Bronchial epithelial cell (primary cell): ENCODE results near the gene PTPRB. TPM values are rescaled to one million over a fixed set of nuclear protein-coding genes. Genes with fewer than 3 reads are reported as not detected.

Source experiments
- DNase-seq: peaks from one replicate; pipeline ENCODE4 v3.0.0-alpha.2; 2010; ENCODE audit warnings: low read depth
- FAIRE-seq: peaks from 2 replicates; lab custom pipeline; 2011; peaks lifted over from hg19 to GRCh38; lab: Jason Lieb, UNC
- H3K27me3 ChIP-seq: 2 replicates; pipeline ENCODE4 v1.5.1; 2011; ENCODE audit warnings: low read length; ENCODE audit not compliant: control insufficient read depth, insufficient read depth
- H3K36me3 ChIP-seq: 2 replicates; pipeline ENCODE4 v1.5.1; 2011; ENCODE audit warnings: low read length; ENCODE audit not compliant: control insufficient read depth, insufficient read depth
- H3K4me3 ChIP-seq: 2 replicates; pipeline ENCODE4 v1.5.1; 2011; ENCODE audit warnings: mild to moderate bottlenecking, low read depth, low read length, control low read depth
- total RNA-seq: library from RNA; depleted of rRNA; stranded (reverse); fragments of >200 nt; gene quantifications from 2 replicates; pipeline ENCODE4 v1.2.1, GENCODE V29; 2014
- TF ChIP-seq, protein P1 (sequence below): IDR thresholded peaks from 2 replicates; pipeline ENCODE4 v1.5.1; 2011; ENCODE audit warnings: mild to moderate bottlenecking, moderate library complexity, low read length, control low read depth, inconsistent platforms; ENCODE audit not compliant: insufficient read depth, severe bottlenecking

The PTPRB gene
- total RNA-seq, 1 donor from 2014 or later = 0.53 TPM

DNA sequence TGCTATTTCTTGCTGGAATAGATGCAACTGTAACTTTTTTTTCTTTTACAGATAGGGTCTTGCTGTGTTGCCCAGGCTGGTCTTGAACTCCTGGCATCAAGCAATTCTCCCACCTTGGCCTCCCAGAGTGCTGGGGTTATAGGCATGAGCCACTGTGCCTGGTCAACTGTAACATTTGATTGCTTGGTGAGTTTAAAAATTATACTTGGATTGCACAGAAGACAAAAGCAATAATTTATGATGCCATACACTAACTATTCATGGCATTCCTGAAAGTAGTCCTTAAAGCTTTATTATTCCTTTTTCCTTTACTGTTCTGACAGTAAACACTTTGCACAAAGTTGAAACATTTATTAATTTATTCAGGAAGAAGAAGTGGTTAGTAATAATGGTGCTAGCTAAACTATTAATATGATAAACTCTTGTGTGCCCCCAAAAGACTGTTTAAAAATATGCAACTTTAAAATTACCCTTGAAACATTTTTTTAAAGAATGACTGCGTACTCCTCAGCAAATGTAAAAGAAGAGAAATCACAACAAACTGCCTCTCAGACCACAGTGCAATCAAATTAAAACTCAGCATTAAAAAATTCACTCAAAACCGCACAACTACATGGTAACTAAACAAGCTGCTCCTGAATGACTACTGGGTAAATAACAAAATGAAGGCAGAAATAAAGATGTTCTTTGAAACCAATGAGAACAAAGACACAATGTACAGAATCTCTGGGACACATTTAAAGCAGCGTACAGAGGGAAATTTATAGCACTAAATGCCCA is 8.3 kb downstream of the PTPRB start:
- Histone ChIP-seq H3K4me3 (no peak overlapping the region), H3K27me3 (no peaks in the 10 kb centered on the region), H3K36me3 (no peaks in the 10 kb centered on the region)
- DNase-seq (no peak), FAIRE-seq (no peak)
- TF ChIP-seq, protein P1, sequence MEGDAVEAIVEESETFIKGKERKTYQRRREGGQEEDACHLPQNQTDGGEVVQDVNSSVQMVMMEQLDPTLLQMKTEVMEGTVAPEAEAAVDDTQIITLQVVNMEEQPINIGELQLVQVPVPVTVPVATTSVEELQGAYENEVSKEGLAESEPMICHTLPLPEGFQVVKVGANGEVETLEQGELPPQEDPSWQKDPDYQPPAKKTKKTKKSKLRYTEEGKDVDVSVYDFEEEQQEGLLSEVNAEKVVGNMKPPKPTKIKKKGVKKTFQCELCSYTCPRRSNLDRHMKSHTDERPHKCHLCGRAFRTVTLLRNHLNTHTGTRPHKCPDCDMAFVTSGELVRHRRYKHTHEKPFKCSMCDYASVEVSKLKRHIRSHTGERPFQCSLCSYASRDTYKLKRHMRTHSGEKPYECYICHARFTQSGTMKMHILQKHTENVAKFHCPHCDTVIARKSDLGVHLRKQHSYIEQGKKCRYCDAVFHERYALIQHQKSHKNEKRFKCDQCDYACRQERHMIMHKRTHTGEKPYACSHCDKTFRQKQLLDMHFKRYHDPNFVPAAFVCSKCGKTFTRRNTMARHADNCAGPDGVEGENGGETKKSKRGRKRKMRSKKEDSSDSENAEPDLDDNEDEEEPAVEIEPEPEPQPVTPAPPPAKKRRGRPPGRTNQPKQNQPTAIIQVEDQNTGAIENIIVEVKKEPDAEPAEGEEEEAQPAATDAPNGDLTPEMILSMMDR = no peak

DNA sequence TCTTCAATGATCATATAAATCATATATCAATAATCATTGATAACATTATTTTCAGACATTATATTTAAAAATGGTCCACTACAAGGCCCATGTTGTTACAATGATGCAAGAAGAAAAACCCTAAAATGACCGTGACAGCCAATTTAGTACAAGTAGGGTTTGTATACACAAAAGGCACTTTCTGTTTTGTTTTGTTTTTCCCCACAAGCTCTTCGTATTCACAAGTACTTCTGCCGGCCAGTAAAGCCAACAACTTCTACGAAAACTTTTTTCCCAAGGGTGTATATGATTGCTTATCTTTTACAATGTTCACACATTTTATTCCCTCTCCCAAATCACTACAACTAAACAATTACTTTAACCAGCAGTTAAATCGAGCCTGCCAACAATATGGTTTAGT is 9.6 kb downstream of the PTPRB start:
- DNase-seq (no peak), FAIRE-seq (no peak)
- Histone ChIP-seq H3K4me3 (no peak overlapping the region), H3K27me3 (no peaks in the 10 kb centered on the region), H3K36me3 (no peaks in the 10 kb centered on the region)
- TF ChIP-seq, protein P1 = no peak

DNA sequence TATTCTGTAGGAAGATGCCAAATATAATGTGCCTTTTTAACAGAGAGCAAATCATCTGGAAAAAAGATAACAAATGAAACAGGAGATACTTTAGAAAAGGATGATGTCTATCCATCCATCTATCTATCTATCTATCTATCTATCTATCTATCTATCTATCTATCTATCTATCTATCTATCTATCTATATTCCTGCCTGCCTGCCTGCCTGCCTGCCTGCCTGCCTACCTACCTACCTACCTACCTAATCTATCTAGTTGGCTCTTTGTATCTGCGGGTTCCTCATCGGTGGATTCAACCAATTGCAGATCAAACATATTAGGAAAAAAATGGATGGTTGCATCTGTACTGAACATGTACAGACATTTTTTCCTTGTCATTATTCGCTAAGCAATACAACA is 11.0 kb downstream of the PTPRB start:
- no peaks in the 10 kb centered on the region for H3K36me3 ChIP-seq
- H3K27me3 ChIP-seq = no peaks in the 10 kb centered on the region
- FAIRE-seq (no peak), DNase-seq (no peak)
- H3K4me3 ChIP-seq = no peak overlapping the region
- TF ChIP-seq, protein P1 = no peak

DNA sequence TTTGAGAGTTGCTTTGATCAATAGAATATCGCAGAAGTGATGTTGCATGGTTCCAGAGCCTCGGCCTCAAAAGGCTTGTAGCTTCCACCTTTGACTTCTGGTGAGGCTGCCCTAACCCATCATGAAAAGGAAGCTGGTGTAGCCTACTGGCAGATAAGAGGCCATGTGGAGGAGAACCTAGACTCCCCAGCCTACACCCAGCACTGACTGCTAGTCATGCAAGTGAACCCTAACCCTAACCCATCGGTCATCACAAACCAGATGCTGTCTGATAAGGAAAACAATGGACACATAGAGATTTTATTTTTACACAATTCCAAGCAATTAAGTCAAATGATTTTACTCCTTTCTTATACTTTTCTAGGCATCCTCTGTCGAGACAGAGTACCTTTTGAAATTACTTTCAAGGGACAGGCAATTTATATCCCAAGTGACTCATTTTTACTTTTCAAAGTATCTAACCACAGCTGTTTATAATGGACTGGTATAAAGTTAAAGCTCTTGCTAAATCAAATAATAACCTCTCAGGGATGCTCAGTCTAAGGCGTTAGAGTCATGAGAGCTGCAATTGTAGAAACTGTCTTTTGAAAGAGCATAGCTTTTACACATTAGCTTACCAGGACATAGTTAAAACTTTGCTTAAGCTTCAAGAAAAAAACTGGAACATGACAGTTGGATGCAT is 17.6 kb downstream of the PTPRB start:
- DNase-seq = no peak
- no peak for FAIRE-seq
- H3K27me3 ChIP-seq = no peaks in the 10 kb centered on the region
- H3K36me3 ChIP-seq = no peaks in the 10 kb centered on the region
- TF ChIP-seq, protein P1 = no peak
- no peak overlapping the region for H3K4me3 ChIP-seq

DNA sequence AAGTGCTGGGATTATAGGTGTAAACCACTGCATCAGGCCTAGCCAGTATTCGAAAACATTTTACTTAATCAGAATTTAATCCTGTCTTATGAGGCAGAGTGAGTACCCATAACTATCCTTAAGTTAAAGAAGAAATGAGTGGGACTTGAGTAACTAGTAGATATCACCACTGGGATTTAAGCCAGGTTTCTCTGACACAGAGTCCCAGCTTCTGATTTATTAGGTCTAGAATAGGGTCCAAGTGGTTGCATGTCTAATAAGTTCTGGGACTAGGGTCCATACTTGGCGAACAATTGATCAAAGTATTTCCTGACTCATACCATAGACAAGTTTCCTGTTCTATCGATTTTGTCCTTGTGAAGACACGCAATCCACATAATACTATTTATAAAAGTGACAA is 18.9 kb downstream of the PTPRB start:
- H3K27me3 ChIP-seq = no peaks in the 10 kb centered on the region
- no peak for FAIRE-seq
- TF ChIP-seq, protein P1 = no peak
- H3K36me3 ChIP-seq = no peaks in the 10 kb centered on the region
- no peak for DNase-seq
- no peak overlapping the region for H3K4me3 ChIP-seq
